DOHH2 (cell line): ENCODE data around the gene ANXA9.

Experiments used
- H3F3A ChIP-seq: fragments of 200-600 bp; sonication (generic), shearing (Covaris generic); 2 replicates; pipeline ENCODE4 v1.6.0; 2016; ENCODE audit warnings: antibody characterized with exemption, mild to moderate bottlenecking; ENCODE audit not compliant: control insufficient read depth, insufficient read depth
- H3K27ac ChIP-seq: fragments of 200-600 bp; sonication (generic); 2 replicates; pipeline ENCODE4 v1.5.1; 2014; ENCODE audit warnings: low read depth, mild to moderate bottlenecking, low read length, moderate library complexity
- H3K27me3 ChIP-seq: fragments of 200-600 bp; sonication (generic); 2 replicates; pipeline ENCODE4 v1.6.1; 2014; ENCODE audit warnings: mild to moderate bottlenecking, low read length, mixed read lengths; ENCODE audit not compliant: control insufficient read depth
- H3K36me3 ChIP-seq: fragments of 200-600 bp; sonication (generic); 2 replicates; pipeline ENCODE4 v1.6.1; 2014; ENCODE audit warnings: mild to moderate bottlenecking, low read length, moderate library complexity, mixed read lengths; ENCODE audit not compliant: control insufficient read depth
- H3K4me1 ChIP-seq: fragments of 200-600 bp; sonication (generic); 2 replicates; pipeline ENCODE4 v1.6.1; 2014; ENCODE audit warnings: mild to moderate bottlenecking, low read length, mixed read lengths; ENCODE audit not compliant: control insufficient read depth
- H3K4me2 ChIP-seq: fragments of 200-600 bp; sonication (generic); 2 replicates; pipeline ENCODE4 v1.6.0; 2014; ENCODE audit warnings: mild to moderate bottlenecking, low read length, moderate library complexity
- H3K4me3 ChIP-seq: fragments of 200-600 bp; sonication (generic); 2 replicates; pipeline ENCODE4 v1.5.1; 2014; ENCODE audit warnings: mild to moderate bottlenecking, low read length, mixed read lengths
- H3K79me2 ChIP-seq: fragments of 200-600 bp; sonication (generic); 2 replicates; pipeline ENCODE4 v1.6.1; 2014; ENCODE audit warnings: mild to moderate bottlenecking, low read length, mixed read lengths; ENCODE audit not compliant: control insufficient read depth
- H3K9me2 ChIP-seq: fragments of 200-600 bp; sonication (generic); replicated peaks from 2 replicates; pipeline ENCODE4 v1.6.1; 2014; ENCODE audit warnings: mild to moderate bottlenecking, low read length, mixed read lengths; ENCODE audit not compliant: control insufficient read depth
- H3K9me3 ChIP-seq: fragments of 200-600 bp; sonication (generic); 2 replicates; pipeline ENCODE4 v1.6.1; 2014; ENCODE audit warnings: antibody characterized with exemption, low read length, mixed read lengths; ENCODE audit not compliant: control insufficient read depth, insufficient read depth
- H4K20me1 ChIP-seq: fragments of 200-600 bp; sonication (generic); 2 replicates; pipeline ENCODE4 v1.6.0; 2014; ENCODE audit warnings: low read depth, mild to moderate bottlenecking, antibody characterized with exemption, low read length, moderate library complexity; ENCODE audit not compliant: control insufficient read depth, insufficient read depth
- CTCF ChIP-seq: fragments of 200-600 bp; sonication (generic); IDR thresholded peaks from one replicate; pipeline ENCODE4 v1.5.1; 2014; ENCODE audit warnings: antibody characterized with exemption, mild to moderate bottlenecking, low read depth, low read length; ENCODE audit not compliant: poor library complexity, severe bottlenecking
- EZH2phosphoT487 ChIP-seq: fragments of 200-600 bp; sonication (generic); IDR thresholded peaks from 2 replicates; pipeline ENCODE4 v1.6.1; 2017; ENCODE audit warnings: borderline replicate concordance, mild to moderate bottlenecking, antibody characterized with exemption, low read length, moderate library complexity, mixed read lengths

Gene ANXA9

GRCh38 chr1:150981805-150982712 lies at the start of gene ANXA9:
Gene ANXA9, plus strand, starts transcription at chr1:150982292. Its CDS starts 814 bp downstream, at chr1:150983106.
- Histone ChIP-seq H4K20me1 (no peaks in the 10 kb centered on the region), H3K79me2 (no peaks in the 10 kb centered on the region), H3F3A (no peaks in the 10 kb centered on the region), H3K9me3 (no peaks in the 10 kb centered on the region), H3K27me3 (no peaks in the 10 kb centered on the region; the same call in 1 of the 2 replicates), H3K4me2 (no peak within 1 kb of the TSS), H3K27ac (no peak within 1 kb of the TSS), H3K9me2 (no peaks in the 10 kb centered on the region), H3K4me1 (peaks cover 30% of the 10 kb centered on the region), H3K36me3 (no peaks in the 10 kb centered on the region), H3K4me3 (no peak within 1 kb of the TSS)
- TF ChIP-seq EZH2phosphoT487 (no peak), CTCF (no peak)

GRCh38 chr1:150944856-150945255 lies 37.2 kb upstream of the ANXA9 start:
- H3K79me2 ChIP-seq: no peaks in the 10 kb centered on the region
- no peaks in the 10 kb centered on the region for H3K4me1 ChIP-seq
- H3K9me2 ChIP-seq: no peaks in the 10 kb centered on the region
- no peaks in the 10 kb centered on the region for H4K20me1 ChIP-seq
- no peaks in the 10 kb centered on the region for H3K27me3 ChIP-seq
- H3K36me3 ChIP-seq: peaks cover 84% of the 10 kb centered on the region
- TF ChIP-seq CTCF: no peak
- no peak for TF ChIP-seq EZH2phosphoT487
- no peaks in the 10 kb centered on the region for H3K9me3 ChIP-seq
- H3F3A ChIP-seq: no peaks in the 10 kb centered on the region
- no peak overlapping the region for H3K4me3 ChIP-seq
- H3K27ac ChIP-seq: no peak overlapping the region
- H3K4me2 ChIP-seq: no peak overlapping the region

- Histone ChIP-seq H3K27me3 (no peaks in the 10 kb centered on the region), H3K4me3 (no peak overlapping the region), H3K4me1 (no peaks in the 10 kb centered on the region), H3K9me3 (no peaks in the 10 kb centered on the region), H3K36me3 (peaks cover 73% of the 10 kb centered on the region), H3K79me2 (no peaks in the 10 kb centered on the region), H3K4me2 (no peak overlapping the region), H3K9me2 (no peaks in the 10 kb centered on the region), H4K20me1 (no peaks in the 10 kb centered on the region), H3K27ac (no peak overlapping the region), H3F3A (peaks cover 10% of the 10 kb centered on the region; the same call in 1 of the 2 replicates)
- no peak for TF ChIP-seq EZH2phosphoT487
- no peak for TF ChIP-seq CTCF
Observed at GRCh38 chr1:150954708-150955107, 27.4 kb upstream of the ANXA9 start.
